Activated naive CD4-positive, alpha-beta T cell treated with anti-CD3 and anti-CD28 coated beads for 36 hours (primary cell): ENCODE results near the gene CALHM5. TPM values are rescaled to one million over a fixed set of nuclear protein-coding genes. Genes with fewer than 3 reads are reported as not detected.

Experiments
- CTCF ChIA-PET: fragments of 350-600 bp; sonication (Branson Sonifier 250); formaldehyde crosslinking; loops from one replicate; lab custom pipeline; 2021; ENCODE audit warnings: antibody characterized with exemption; lab: Charles Lee
- DNase-seq: peaks from one replicate; pipeline ENCODE4 v3.0.0-alpha.2; 2020
- H3K27ac Mint-ChIP-seq: one replicate; pipeline ENCODE4 v1.8.0; 2021; ENCODE audit warnings: mild to moderate bottlenecking, mixed read lengths
- H3K27me3 Mint-ChIP-seq: one replicate; pipeline ENCODE4 v1.8.0; 2021; ENCODE audit warnings: low read depth, mixed read lengths
- H3K36me3 Mint-ChIP-seq: one replicate; pipeline ENCODE4 v1.8.0; 2021; ENCODE audit warnings: low read depth, mixed read lengths
- H3K4me1 Mint-ChIP-seq: one replicate; pipeline ENCODE4 v1.8.0; 2021; ENCODE audit warnings: low read depth, mixed read lengths
- H3K4me3 Mint-ChIP-seq: one replicate; pipeline ENCODE4 v1.8.0; 2021; ENCODE audit warnings: mild to moderate bottlenecking, moderate library complexity, mixed read lengths
- H3K9me3 Mint-ChIP-seq: one replicate; pipeline ENCODE4 v1.8.0; 2021; ENCODE audit warnings: mixed read lengths
- intact Hi-C: fragments of 100-400 bp; cut with micrococcal nuclease; formaldehyde crosslinking; loops from one replicate; pipeline ENCODE4 v1.15.1; 2023
- total RNA-seq, 2 experiments: library from RNA; stranded (reverse); gene quantifications; one replicate each; pipeline ENCODE4 v1.2.3, GENCODE V29; 2021

Gene CALHM5
- total RNA-seq, 2 experiments from 2014 or later, result not detected

DNA sequence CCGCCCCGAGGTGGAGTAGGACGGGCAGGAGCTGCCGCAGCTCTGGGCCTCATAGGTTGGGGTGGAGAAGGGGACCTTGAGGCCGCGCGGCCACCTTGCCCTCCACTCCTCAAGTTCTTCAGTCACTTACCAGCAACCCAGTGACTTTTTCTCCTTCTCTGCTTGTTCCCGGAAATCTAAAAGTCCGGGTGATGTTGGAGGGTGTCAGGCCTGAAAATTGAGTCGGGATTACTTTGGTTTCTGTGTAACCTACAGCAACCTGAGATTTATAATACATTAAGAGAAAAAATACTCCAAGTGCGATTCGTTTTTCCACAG, 60.2 kb downstream of the CALHM5 start:
- intact Hi-C loops, result loop anchor here (1.0 to 2.0 kb wide), 9 partner anchors 45 to 1104 kb away; partner anchors contain the start of genes DSE, KPNA5, NT5DC1 and NUS1
- DNase-seq, result no peak
- peaks cover 15% of the 10 kb centered on the region for H3K36me3 Mint-ChIP-seq
- H3K4me3 Mint-ChIP-seq, result peak overlapping the region; percentile 93
- CTCF ChIA-PET, result interaction anchor here (0.8 to 4.8 kb wide), 8 partner anchors 8 to 74 kb away, joined by 3 to 35 read pairs (median 3); partner anchors contain the start of gene CALHM4
- no peaks in the 10 kb centered on the region for H3K27me3 Mint-ChIP-seq
- H3K4me1 Mint-ChIP-seq, result peaks cover 54% of the 10 kb centered on the region
- H3K27ac Mint-ChIP-seq, result peak overlapping the region; percentile 88
- no peaks in the 10 kb centered on the region for H3K9me3 Mint-ChIP-seq

DNA sequence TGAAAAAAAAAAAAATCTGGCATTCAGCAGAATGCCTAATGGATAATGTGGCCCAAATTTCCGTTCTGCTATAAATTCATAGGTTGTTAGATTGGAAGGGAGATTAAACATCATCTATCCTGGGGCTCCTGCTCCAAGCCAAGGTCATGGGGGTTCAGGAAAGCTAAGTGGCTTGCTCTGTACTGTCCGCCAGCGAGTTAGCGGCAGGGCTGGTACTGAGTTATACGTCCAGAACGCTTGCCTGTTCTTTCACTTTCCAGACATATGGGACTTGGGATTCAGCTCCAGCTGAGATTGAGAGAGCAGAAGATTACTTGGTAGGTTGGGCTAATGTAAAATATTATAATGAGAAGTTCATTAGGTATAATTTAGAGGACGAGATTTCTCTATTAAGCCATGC, 60.7 kb downstream of the CALHM5 start:
- Mint-ChIP-seq H3K4me3 (peak overlapping the region; percentile 93), H3K9me3 (no peaks in the 10 kb centered on the region), H3K4me1 (peaks cover 57% of the 10 kb centered on the region), H3K27me3 (no peaks in the 10 kb centered on the region), H3K36me3 (peaks cover 18% of the 10 kb centered on the region), H3K27ac (peak overlapping the region; percentile 39)
- CTCF ChIA-PET, result interaction anchor here (0.9 to 4.8 kb wide), 4 partner anchors 9 to 74 kb away, joined by 3 to 35 read pairs (median 9); no protein-coding TSS in a partner anchor
- intact Hi-C loops, result no loop called here
- peak; percentile 21 for DNase-seq

Other genes starting within 250 kb of the CALHM5 start
- 10 to 100 TPM; 33.4 to 34.7 TPM for gene TSPYL1, start 231.7 kb upstream of the CALHM5 start, total RNA-seq
- gene DSE, start 140.7 kb upstream of the CALHM5 start, total RNA-seq, result 1 to 10 TPM; 2.1 to 3.2 TPM
- 1 to 10 TPM; 3.1 to 3.4 TPM for gene CALHM6, start 50.3 kb upstream of the CALHM5 start, total RNA-seq
- not detected for gene TRAPPC3L, start 34.0 kb downstream of the CALHM5 start, total RNA-seq
- not detected for gene CALHM4, start 42.1 kb downstream of the CALHM5 start, total RNA-seq
- 10 to 100 TPM; 47.8 to 50.3 TPM for gene RWDD1, start 59.9 kb downstream of the CALHM5 start, total RNA-seq
- not detected for gene RSPH4A, start 104.8 kb downstream of the CALHM5 start, total RNA-seq
- gene ZUP1, start 157.1 kb downstream of the CALHM5 start, total RNA-seq, result 10 to 100 TPM; 27.2 to 30.7 TPM
- gene KPNA5, start 169.6 kb downstream of the CALHM5 start, total RNA-seq, result 1 to 10 TPM; 8.4 to 8.9 TPM